Activated gamma-delta T cell treated with anti-CD3 and anti-CD28 coated beads, Interleukin-2, amount 50 U/mL, for 16 hours (primary cell): ENCODE results near the gene GRM7.

ENCODE experiments used
- DNase-seq: peaks from one replicate; pipeline ENCODE4 v3.0.0-alpha.2; 2020; ENCODE audit warnings: low read depth

GRM7 gene

DNA sequence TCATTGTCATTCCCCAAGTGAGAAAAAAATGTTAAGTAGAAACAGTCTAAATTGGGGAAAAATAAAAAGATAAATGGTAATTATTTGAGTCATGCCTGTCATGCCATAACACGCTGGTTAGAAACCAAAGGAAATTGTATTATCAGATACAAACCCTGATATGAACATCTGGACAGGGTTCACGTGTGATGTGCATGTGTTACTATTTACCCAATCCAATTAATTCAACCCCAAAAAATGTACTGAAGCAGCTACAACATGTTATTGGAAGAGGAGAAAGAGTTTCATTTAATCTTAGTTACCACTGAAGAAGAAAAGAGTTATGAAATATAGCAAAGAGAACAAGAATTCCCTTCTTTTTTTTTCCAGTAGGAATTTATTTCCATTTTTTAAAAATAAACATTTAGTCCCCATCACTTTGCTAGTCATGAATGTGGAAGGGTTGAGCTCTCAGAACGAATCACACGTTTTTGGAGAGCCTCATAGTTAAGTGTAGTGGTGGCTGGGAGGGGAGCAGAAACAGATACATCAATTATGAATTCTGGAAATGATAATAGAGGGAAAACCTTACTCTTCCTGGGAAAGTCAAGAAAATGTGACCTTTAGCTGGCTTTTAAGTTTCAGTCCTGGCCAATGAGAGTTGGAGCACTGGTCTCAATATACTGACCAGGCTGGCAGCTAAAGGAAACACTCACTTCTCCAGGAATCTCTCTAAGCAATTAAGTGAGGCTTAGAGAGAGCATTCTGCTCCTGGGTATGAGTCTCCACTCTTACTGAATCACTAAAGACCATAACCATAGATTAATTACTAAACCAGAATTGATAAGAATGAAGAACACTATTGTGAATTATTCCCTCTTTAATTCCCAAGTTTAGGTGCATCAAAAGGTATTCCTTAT is 796.5 kb downstream of the GRM7 start:
- no peak for DNase-seq

- DNase-seq: no peak
Observed at GRCh38 chr3:7658294-7658693, 797.4 kb downstream of the GRM7 start.

- DNase-seq: no peak
Observed at GRCh38 chr3:7659079-7659478, 798.2 kb downstream of the GRM7 start.

- DNase-seq: no peak
Observed at GRCh38 chr3:7663771-7664170, 802.9 kb downstream of the GRM7 start.

- DNase-seq: no peak
Observed at GRCh38 chr3:7667774-7668173, 806.9 kb downstream of the GRM7 start.

- DNase-seq: no peak
Observed at GRCh38 chr3:7669641-7670040, 808.7 kb downstream of the GRM7 start.

- no peak for DNase-seq
Observed at GRCh38 chr3:7678521-7678920, 817.6 kb downstream of the GRM7 start.

DNA sequence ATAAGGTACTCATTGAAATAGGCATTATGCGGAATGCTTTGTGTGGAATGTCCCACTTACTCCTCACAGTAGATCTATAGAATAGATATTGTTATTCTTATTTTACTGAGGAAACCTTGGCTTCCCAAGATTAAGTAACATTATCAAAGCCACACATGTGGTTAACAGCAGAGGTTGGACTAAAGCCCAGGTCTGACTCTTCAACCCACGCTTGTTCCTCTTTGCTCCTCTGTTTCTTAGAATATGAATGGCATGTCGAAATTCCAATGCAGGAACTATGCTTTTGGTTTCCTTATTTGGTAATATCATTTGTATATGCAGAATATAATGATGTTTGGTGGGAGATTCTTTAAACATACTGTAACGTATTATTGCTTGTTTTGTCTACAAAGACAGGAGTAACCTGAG is 821.9 kb downstream of the GRM7 start:
- no peak for DNase-seq

- DNase-seq: no peak
Observed at GRCh38 chr3:7683426-7683825, 822.5 kb downstream of the GRM7 start.

DNA sequence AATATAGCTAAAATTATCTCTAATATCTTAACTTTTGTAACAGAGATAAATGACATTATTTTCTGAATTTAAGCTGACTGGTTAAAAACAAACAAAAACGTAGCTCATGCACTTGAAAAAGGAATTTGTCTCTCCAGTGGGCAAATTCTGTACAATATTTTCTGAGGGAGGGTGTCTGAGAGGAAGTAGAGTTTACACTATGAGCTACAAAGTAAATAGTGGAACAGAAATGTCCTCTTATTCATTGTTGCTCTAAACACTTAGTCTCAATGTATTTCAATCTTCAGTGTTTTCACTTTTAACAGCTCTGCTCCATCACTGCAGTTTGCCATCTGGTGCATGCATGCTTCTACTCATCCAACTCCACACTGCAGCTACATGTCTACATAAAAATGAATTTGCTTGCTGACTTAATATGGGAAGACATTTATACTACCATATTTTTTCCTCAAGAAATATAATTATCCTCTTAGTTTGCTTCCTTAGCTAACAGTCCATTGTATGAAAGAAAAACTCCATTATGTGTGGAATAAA is 823.3 kb downstream of the GRM7 start:
- no peak for DNase-seq

DNA sequence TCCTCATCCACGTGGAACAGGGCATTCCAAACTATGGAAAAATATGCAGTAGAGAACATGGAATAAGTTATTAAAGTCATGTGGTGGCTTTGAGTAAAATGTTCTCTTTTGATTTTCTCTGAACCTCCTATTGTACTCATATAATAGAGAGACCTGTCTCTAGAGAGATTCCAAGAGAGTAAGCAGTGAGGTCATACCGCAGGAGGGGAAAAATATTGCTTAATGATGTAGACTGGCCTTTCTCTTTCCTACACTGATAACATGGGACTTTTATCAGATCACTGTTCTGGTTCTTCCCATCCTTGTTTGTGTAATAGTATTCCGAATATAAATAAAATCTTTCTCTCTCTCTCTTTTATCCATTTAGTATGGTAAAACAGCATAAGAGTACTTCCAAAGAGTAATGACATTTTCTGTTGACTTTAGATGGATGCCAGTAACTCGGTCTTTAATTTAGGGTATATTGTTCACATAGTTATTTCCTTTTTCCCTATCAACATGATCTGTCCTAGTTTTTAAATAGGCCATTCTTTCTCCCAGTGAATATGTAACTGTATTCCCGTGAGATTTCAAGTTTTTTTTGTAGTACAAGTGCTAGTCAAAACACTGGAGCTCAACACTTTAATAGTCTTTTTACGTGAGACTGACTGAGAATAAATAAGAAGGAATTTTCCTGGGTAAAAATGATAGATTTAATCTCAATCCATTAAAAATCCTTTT is 826.7 kb downstream of the GRM7 start:
- no peak for DNase-seq

DNA sequence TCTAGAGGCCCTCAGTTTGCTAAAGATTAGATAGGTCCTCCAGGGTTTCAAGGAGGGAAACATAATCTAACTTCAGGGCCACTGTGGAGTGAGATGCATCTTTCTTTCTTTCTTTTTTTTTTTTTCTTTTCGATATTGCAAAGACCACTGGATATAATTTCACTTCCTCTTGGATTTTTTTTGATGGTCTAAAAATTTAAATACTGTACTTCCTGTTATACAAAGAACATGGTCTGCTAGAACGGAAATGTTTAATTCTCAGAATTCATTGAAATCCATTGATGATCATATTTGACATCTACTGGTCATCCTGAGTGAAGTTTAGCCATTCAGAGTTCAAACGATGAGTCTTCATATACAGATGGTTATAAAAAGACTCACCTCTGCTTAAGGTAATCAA is 832.0 kb downstream of the GRM7 start:
- no peak for DNase-seq

GRCh38 chr3:7693976-7694375 is 833.1 kb downstream of the GRM7 start:
- no peak for DNase-seq

DNA sequence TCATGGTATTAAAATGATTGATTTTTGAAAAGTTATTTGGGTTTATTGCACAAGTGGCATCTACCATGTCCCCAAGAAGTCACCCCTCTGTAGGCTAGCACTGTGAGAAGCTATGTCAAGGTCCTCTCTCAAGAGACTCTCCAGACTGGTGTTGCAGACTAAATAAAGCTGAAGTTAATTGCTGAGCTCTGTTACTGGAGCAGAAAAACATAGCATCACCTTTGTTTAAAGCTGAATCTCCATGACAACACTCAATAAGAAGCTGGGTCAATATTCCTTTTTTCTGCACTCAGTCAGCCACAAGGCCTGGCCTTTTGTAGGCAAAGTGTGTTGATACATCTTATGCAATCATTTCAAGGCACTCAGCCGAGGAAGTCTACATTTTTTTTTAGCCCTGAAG is 834.1 kb downstream of the GRM7 start:
- no peak for DNase-seq

DNA sequence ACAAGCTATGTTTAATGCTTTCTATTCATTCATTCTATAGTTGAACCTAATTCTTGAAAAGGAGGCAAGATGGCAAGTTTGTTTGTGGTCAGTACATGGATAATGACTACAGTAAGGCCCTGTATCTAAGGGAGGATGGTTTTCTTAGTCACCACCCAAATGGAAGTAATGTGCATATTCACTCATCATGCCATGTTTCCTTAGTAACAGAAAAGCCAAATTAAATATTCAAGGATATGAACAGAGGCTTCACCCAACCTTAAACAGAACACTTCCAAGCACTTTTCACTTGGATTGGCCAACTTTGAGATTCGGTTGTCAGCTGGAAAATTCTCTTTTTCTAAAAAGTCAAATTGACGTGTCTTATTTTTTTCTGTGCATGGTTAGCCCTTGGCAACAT is 835.4 kb downstream of the GRM7 start:
- DNase-seq: no peak

GRCh38 chr3:7697548-7697947 is 836.6 kb downstream of the GRM7 start:
- DNase-seq: no peak

DNA sequence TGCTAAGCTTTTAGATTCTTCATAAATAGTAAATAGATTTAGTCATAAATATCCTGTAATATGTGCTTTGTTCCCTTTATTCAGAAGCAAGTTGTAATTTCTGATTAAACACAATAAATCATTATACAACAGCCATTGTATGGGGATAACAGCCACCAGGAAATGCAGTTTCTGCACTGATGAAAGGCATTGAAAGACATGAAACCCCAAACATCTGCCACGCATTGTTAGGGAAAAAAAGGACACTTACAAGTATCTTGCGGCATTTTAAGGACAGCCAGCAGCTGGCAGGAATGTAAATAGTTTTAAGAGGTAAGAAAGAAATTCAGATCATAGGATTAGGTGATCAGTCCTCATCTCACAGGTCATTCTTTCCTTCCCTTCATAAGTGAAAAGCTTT is 839.6 kb downstream of the GRM7 start:
- no peak for DNase-seq

- DNase-seq: no peak
Observed at GRCh38 chr3:7700977-7701376, 840.1 kb downstream of the GRM7 start.

- DNase-seq: no peak
Observed at GRCh38 chr3:7707187-7707586, 846.3 kb downstream of the GRM7 start.

DNA sequence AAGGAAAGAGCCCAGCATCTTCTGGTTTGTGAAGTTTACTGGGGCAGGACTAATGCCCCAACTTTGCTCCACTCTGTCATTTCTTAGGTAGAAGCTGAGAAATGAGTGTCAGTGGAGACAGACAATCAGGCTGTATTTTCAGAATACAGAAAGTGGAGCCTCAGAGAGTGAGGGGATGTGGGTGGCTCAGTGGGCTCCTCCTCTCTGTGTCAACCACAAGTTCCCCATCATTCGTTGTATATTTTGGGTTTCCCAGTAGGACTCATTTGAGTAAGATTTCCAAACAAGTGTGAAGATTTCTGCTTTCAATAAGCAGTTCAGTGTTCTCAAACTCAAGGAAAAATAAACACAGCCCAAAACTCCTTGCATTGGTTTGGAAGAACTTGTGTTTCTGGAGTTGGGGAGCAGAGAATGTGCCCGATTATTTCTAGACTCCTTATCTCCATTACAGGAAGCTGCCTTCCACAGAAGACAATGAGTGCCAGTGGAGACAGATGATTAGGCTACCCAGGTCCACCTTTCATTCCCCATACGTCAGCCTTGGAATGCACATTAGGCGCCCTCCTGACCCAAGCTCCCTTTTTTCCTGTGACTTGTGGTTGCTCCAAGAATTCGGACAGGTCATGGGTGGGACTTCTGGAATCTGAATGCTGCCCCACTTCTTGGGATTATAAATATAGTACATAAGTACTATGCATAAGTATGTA is 848.6 kb downstream of the GRM7 start:
- DNase-seq: no peak

DNA sequence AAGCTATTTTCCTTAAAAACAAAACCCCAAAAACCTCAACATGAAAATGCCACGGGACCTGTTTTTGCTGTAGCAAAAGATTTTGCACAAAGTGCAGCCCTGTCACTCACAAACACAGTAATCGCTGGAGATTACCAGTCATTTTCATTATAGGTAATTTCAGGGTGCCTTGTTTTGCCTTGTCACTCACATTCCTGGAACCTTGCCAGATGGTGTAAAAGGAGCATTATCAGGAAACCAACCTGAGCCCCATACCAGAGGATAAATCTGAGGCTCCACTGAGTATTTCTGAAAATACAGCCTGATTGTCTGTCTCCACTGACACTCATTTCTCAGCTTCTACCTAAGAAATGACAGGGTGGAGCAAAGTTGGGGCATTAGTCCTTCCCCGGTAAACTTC is 849.4 kb downstream of the GRM7 start:
- DNase-seq: no peak

DNA sequence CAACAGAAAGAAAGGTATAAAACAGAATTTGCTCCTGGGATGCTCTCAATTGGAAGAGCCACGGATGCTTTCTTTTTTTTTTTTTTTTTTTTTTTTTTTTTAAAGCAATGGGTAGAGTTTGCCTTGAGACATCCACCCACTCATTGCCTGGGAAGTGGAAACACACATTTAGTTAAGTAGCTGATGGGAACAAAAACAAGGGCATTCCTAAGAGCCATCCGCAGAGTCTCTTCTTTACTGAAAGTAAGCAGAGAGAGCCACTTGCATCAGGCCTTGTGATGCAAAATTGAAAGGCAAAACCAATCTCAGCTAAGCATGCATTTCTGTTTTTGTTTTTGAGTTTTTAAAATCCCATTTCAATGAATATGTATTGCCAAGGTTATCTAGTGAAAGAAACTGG is 852.8 kb downstream of the GRM7 start:
- no peak for DNase-seq
